Measurements from ENCODE around the gene FCHSD2. TPM values are rescaled to one million over a fixed set of nuclear protein-coding genes. Genes with fewer than 3 reads are reported as not detected.

The FCHSD2 gene
- total RNA-seq, 1 donor from 2014 or later = 10.0 TPM

GRCh38 chr11:72954860-72955259, 187.3 kb downstream of the FCHSD2 start:
- Histone ChIP-seq H3K36me3 (ENCODE audit: control insufficient read depth, insufficient read depth, low read length) (no peaks in the 10 kb centered on the region), H3K4me3 (ENCODE audit: low read depth, low read length) (no peak overlapping the region), H3K27me3 (ENCODE audit: control insufficient read depth, insufficient read depth, low read length) (no peaks in the 10 kb centered on the region)
- FAIRE-seq (no peak), DNase-seq (ENCODE audit: low read depth) (no peak)
- TF ChIP-seq CTCF (IDR thresholded peaks at IDR 0.05; ENCODE audit: insufficient read depth, low read length, severe bottlenecking) = no peak

- no peak for FAIRE-seq
- no peak overlapping the region for H3K4me3 ChIP-seq (ENCODE audit: low read depth, low read length)
Observed at GRCh38 chr11:72953637-72954036, 188.5 kb downstream of the FCHSD2 start.

GRCh38 chr11:72951888-72952287, 190.2 kb downstream of the FCHSD2 start:
- DNase-seq (ENCODE audit: low read depth) (peak; percentile 52), FAIRE-seq (no peak)
- no peak for TF ChIP-seq CTCF (IDR thresholded peaks at IDR 0.05; ENCODE audit: insufficient read depth, low read length, severe bottlenecking)

More at GRCh38 chr11:72953637-72954036, 188.5 kb downstream of the FCHSD2 start:
- Histone ChIP-seq H3K36me3 (ENCODE audit: control insufficient read depth, insufficient read depth, low read length) (no peaks in the 10 kb centered on the region), H3K27me3 (ENCODE audit: control insufficient read depth, insufficient read depth, low read length) (no peaks in the 10 kb centered on the region)
- no peak for DNase-seq (ENCODE audit: low read depth)
- TF ChIP-seq CTCF (IDR thresholded peaks at IDR 0.05; ENCODE audit: insufficient read depth, low read length, severe bottlenecking) = no peak

GRCh38 chr11:72951193-72951592, 190.9 kb downstream of the FCHSD2 start:
- no peaks in the 10 kb centered on the region for H3K27me3 ChIP-seq (ENCODE audit: control insufficient read depth, insufficient read depth, low read length)
- TF ChIP-seq CTCF (IDR thresholded peaks at IDR 0.05; ENCODE audit: insufficient read depth, low read length, severe bottlenecking) = no peak
- no peaks in the 10 kb centered on the region for H3K36me3 ChIP-seq (ENCODE audit: control insufficient read depth, insufficient read depth, low read length)
- DNase-seq (ENCODE audit: low read depth) = peak; percentile 77
- no peak overlapping the region for H3K4me3 ChIP-seq (ENCODE audit: low read depth, low read length)
- FAIRE-seq = no peak

More at GRCh38 chr11:72951888-72952287, 190.2 kb downstream of the FCHSD2 start:
- Histone ChIP-seq H3K27me3 (ENCODE audit: control insufficient read depth, insufficient read depth, low read length) (no peaks in the 10 kb centered on the region), H3K4me3 (ENCODE audit: low read depth, low read length) (no peak overlapping the region), H3K36me3 (ENCODE audit: control insufficient read depth, insufficient read depth, low read length) (no peaks in the 10 kb centered on the region)

- no peak for TF ChIP-seq CTCF (IDR thresholded peaks at IDR 0.05; ENCODE audit: insufficient read depth, low read length, severe bottlenecking)
- no peaks in the 10 kb centered on the region for H3K36me3 ChIP-seq (ENCODE audit: control insufficient read depth, insufficient read depth, low read length)
- H3K4me3 ChIP-seq (ENCODE audit: low read depth, low read length) = no peak overlapping the region
- FAIRE-seq (no peak), DNase-seq (ENCODE audit: low read depth) (no peak)
- no peaks in the 10 kb centered on the region for H3K27me3 ChIP-seq (ENCODE audit: control insufficient read depth, insufficient read depth, low read length)
Observed at GRCh38 chr11:72950685-72951084, 191.4 kb downstream of the FCHSD2 start.

GRCh38 chr11:72947229-72947628, 194.9 kb downstream of the FCHSD2 start:
- Histone ChIP-seq H3K4me3 (ENCODE audit: low read depth, low read length) (no peak overlapping the region), H3K27me3 (ENCODE audit: control insufficient read depth, insufficient read depth, low read length) (no peaks in the 10 kb centered on the region), H3K36me3 (ENCODE audit: control insufficient read depth, insufficient read depth, low read length) (no peaks in the 10 kb centered on the region)
- no peak for DNase-seq (ENCODE audit: low read depth)
- TF ChIP-seq CTCF (IDR thresholded peaks at IDR 0.05; ENCODE audit: insufficient read depth, low read length, severe bottlenecking) = no peak
- no peak for FAIRE-seq

Data from bronchial epithelial cell (primary cell).